HL-60 (cell line): ENCODE results near the gene PTPRJ.

Experiments
- DNase-seq, 2 experiments: peaks; one replicate each; pipeline ENCODE4 v3.0.0-alpha.2; 2010 to 2020; ENCODE audit warnings: low read depth in 1 of 2, low spot score in 1 of 2
- H3K27ac ChIP-seq: fragments of 250-450 bp; sonication (Bioruptor Pico); replicated peaks from 2 replicates; pipeline ENCODE4 v1.5.1; 2020; ENCODE audit warnings: mild to moderate bottlenecking, moderate library complexity
- H3K27me3 ChIP-seq: fragments of 250-450 bp; sonication (Bioruptor Pico); 2 replicates; pipeline ENCODE4 v1.5.1; 2021; ENCODE audit warnings: mild to moderate bottlenecking, moderate library complexity; ENCODE audit not compliant: insufficient read depth, poor library complexity, severe bottlenecking
- H3K4me3 ChIP-seq: replicated peaks from 2 replicates; pipeline ENCODE4 v1.5.1; 2011; ENCODE audit warnings: mild to moderate bottlenecking, control low read depth, low read length; ENCODE audit not compliant: insufficient read depth
- CTCF ChIP-seq: IDR thresholded peaks from one replicate; pipeline ENCODE4 v1.5.1; 2011; ENCODE audit warnings: low read length, control low read depth, inconsistent platforms; ENCODE audit not compliant: insufficient read depth
- GABPA ChIP-seq: IDR thresholded peaks from 2 replicates; pipeline ENCODE4 v1.6.1; 2012; ENCODE audit warnings: low read depth
- POLR2AphosphoS5 ChIP-seq: IDR thresholded peaks from 2 replicates; pipeline ENCODE4 v1.6.1; 2012; ENCODE audit warnings: low read depth
- REST ChIP-seq: IDR thresholded peaks from 2 replicates; pipeline ENCODE4 v1.6.1; 2012; ENCODE audit warnings: low read depth; ENCODE audit not compliant: insufficient replicate concordance
- SPI1 ChIP-seq: IDR thresholded peaks from 2 replicates; pipeline ENCODE4 v1.6.1; 2012; ENCODE audit warnings: low read depth, mild to moderate bottlenecking, borderline replicate concordance

Gene PTPRJ

GRCh38 chr11:48082771-48083170 is 102.4 kb downstream of the PTPRJ start:
- Histone ChIP-seq H3K27ac (no peak overlapping the region), H3K4me3 (no peak overlapping the region), H3K27me3 (no peaks in the 10 kb centered on the region)
- no peak for TF ChIP-seq POLR2AphosphoS5
- TF ChIP-seq REST: no peak
- no peak for TF ChIP-seq SPI1
- TF ChIP-seq CTCF: no peak
- TF ChIP-seq GABPA: no peak
- DNase-seq: no peak

GRCh38 chr11:48083421-48083820 is 103.1 kb downstream of the PTPRJ start:
- Histone ChIP-seq H3K27ac (no peak overlapping the region), H3K27me3 (no peaks in the 10 kb centered on the region), H3K4me3 (no peak overlapping the region)
- no peak for TF ChIP-seq GABPA
- TF ChIP-seq REST: peak; percentile 22
- no peak for TF ChIP-seq POLR2AphosphoS5
- no peak for TF ChIP-seq SPI1
- DNase-seq: peak in 1 of 2 experiments; percentile 21

GRCh38 chr11:48085688-48086087 is 105.3 kb downstream of the PTPRJ start:
- TF ChIP-seq SPI1 (no peak), REST (no peak), GABPA (no peak), POLR2AphosphoS5 (no peak), CTCF (no peak)
- H3K27me3 ChIP-seq: no peaks in the 10 kb centered on the region
- H3K27ac ChIP-seq: no peak overlapping the region
- DNase-seq: no peak
- H3K4me3 ChIP-seq: no peak overlapping the region

- Histone ChIP-seq H3K27ac (no peak overlapping the region), H3K4me3 (no peak overlapping the region), H3K27me3 (no peaks in the 10 kb centered on the region)
- no peak for TF ChIP-seq CTCF
- no peak for TF ChIP-seq SPI1
- no peak for TF ChIP-seq POLR2AphosphoS5
- no peak for TF ChIP-seq REST
- no peak for TF ChIP-seq GABPA
- no peak for DNase-seq
Measured at GRCh38 chr11:48087422-48087821, 107.1 kb downstream of the PTPRJ start.
